Nephron (organoid): ENCODE measurements around the gene PRUNE2.
A peak's percentile ranks its signal among the peaks of the same experiment; 100 is the strongest.

Experiments used
- H3K27ac Mint-ChIP-seq, 3 experiments: 2 replicates each; pipeline ENCODE4 v1.8.0; 2020; ENCODE audit warnings: mixed read lengths in 3 of 3, mild to moderate bottlenecking in 2 of 3, moderate library complexity in 1 of 3
- H3K27me3 Mint-ChIP-seq: 2 replicates; pipeline ENCODE4 v1.8.0; 2021; ENCODE audit warnings: low read depth, mild to moderate bottlenecking, moderate library complexity, mixed read lengths
- H3K36me3 Mint-ChIP-seq: 2 replicates; pipeline ENCODE4 v1.8.0; 2020; ENCODE audit warnings: low read depth, mixed read lengths
- H3K4me1 Mint-ChIP-seq: 2 replicates; pipeline ENCODE4 v1.8.0; 2020; ENCODE audit warnings: mixed read lengths
- H3K4me3 Mint-ChIP-seq, 3 experiments: 2 replicates each; pipeline ENCODE4 v1.8.0; 2020; ENCODE audit warnings: mild to moderate bottlenecking in 3 of 3, mixed read lengths in 3 of 3, moderate library complexity in 2 of 3
- H3K9me3 Mint-ChIP-seq: 2 replicates; pipeline ENCODE4 v1.8.0; 2020; ENCODE audit warnings: mixed read lengths
- CTCF ChIP-seq, 3 experiments: fragments of 200-600 bp; sonication (generic); IDR thresholded peaks; one replicate each; pipeline ENCODE4 v1.5.0; 2021; ENCODE audit warnings: antibody characterized with exemption in 3 of 3; ENCODE audit not compliant: unreplicated experiment in 3 of 3

The PRUNE2 gene

GRCh38 chr9:76592974-76593347, 313.0 kb downstream of the PRUNE2 start:
- Mint-ChIP-seq H3K27me3 (peaks cover 12% of the 10 kb centered on the region), H3K36me3 (no peaks in the 10 kb centered on the region), H3K4me3 (no peak overlapping the region), H3K9me3 (no peaks in the 10 kb centered on the region), H3K27ac (peak overlapping the region in 2 of 3 experiments; percentile 21 to 27), H3K4me1 (peaks cover 14% of the 10 kb centered on the region)
- TF ChIP-seq CTCF (IDR thresholded peaks at IDR 0.05; ENCODE audit: unreplicated experiment in 3 of 3), result no peak

- Mint-ChIP-seq H3K4me3 (no peak overlapping the region), H3K27me3 (peaks cover 12% of the 10 kb centered on the region), H3K27ac (peak overlapping the region in 2 of 3 experiments; percentile 21 to 27), H3K9me3 (no peaks in the 10 kb centered on the region), H3K4me1 (peaks cover 14% of the 10 kb centered on the region), H3K36me3 (no peaks in the 10 kb centered on the region)
- TF ChIP-seq CTCF (IDR thresholded peaks at IDR 0.05; ENCODE audit: unreplicated experiment in 3 of 3), result no peak
These were observed 313.6 kb downstream of the PRUNE2 start for GRCh38 chr9:76592091-76592973.

- Mint-ChIP-seq H3K27me3 (peaks cover 12% of the 10 kb centered on the region), H3K4me3 (no peak overlapping the region), H3K27ac (no peak overlapping the region), H3K9me3 (no peaks in the 10 kb centered on the region), H3K36me3 (no peaks in the 10 kb centered on the region), H3K4me1 (peaks cover 14% of the 10 kb centered on the region)
- no peak for TF ChIP-seq CTCF (IDR thresholded peaks at IDR 0.05; ENCODE audit: unreplicated experiment in 3 of 3)
These were observed 314.5 kb downstream of the PRUNE2 start for GRCh38 chr9:76591256-76591950.

- Mint-ChIP-seq H3K9me3 (peaks cover 2% of the 10 kb centered on the region), H3K4me1 (peaks cover 13% of the 10 kb centered on the region), H3K36me3 (no peaks in the 10 kb centered on the region), H3K27me3 (peaks cover 16% of the 10 kb centered on the region), H3K4me3 (no peak overlapping the region), H3K27ac (no peak overlapping the region)
- TF ChIP-seq CTCF (IDR thresholded peaks at IDR 0.05; ENCODE audit: unreplicated experiment in 3 of 3), result no peak
These were observed 317.6 kb downstream of the PRUNE2 start for GRCh38 chr9:76588316-76588715.

DNA sequence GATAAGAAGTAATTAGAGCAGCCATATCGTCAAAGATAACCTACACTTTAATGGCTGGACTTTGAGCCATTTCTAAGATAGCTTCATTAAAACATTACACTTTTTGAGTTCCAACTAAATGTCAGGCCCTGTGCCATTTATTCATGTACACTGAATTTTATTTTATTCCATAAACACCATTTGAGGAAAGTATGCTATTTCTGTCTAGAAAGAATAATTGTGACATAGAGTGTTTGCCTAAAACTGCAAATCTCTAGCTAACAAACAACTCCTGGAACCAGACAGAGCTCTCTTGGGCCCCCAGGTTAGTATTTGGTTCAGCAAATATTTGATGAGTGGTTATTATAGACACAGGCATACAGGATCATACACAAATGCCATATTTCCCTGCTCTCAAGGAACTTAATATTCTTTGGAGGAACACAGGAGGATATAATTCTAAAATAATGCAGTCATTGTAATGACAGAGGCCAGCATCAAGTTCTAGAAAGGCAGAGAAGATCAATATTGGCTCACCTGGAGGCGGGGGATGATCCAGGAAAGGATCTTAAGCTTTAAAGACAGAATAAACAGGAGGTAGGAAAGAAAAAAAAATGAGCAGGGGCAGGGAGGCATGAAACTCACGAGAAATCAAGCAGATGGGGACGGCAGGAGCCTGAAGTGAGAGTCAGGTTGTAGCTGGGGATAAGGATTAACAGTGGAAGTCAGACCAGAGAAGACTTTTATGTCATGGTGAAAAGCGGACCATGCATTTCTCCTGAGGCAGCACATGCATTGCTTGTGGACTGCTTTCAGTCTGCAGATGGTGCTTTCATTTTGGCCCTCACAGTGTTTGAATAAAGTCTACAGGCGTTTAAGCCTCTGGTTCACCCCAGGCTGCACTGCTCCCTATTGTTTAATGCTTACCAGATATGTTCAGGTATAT, 319.3 kb downstream of the PRUNE2 start:
- H3K9me3 Mint-ChIP-seq, result peaks cover 3% of the 10 kb centered on the region
- H3K4me3 Mint-ChIP-seq, result no peak overlapping the region
- no peak for TF ChIP-seq CTCF (IDR thresholded peaks at IDR 0.05; ENCODE audit: unreplicated experiment in 3 of 3)
- H3K36me3 Mint-ChIP-seq, result no peaks in the 10 kb centered on the region
- no peaks in the 10 kb centered on the region for H3K4me1 Mint-ChIP-seq
- H3K27ac Mint-ChIP-seq, result no peak overlapping the region
- H3K27me3 Mint-ChIP-seq, result peaks cover 17% of the 10 kb centered on the region
